ENCODE data around the gene CCDC6. TPM values are rescaled to one million over a fixed set of nuclear protein-coding genes. Genes with fewer than 3 reads are reported as not detected.

CCDC6 gene
- total and polyA plus RNA-seq, 9 of the 15 experiments (the other 6 are each of a cell fraction or from before 2014, with no cell fraction given) = 10.4 to 41.0 (median 20.9) TPM

DNA sequence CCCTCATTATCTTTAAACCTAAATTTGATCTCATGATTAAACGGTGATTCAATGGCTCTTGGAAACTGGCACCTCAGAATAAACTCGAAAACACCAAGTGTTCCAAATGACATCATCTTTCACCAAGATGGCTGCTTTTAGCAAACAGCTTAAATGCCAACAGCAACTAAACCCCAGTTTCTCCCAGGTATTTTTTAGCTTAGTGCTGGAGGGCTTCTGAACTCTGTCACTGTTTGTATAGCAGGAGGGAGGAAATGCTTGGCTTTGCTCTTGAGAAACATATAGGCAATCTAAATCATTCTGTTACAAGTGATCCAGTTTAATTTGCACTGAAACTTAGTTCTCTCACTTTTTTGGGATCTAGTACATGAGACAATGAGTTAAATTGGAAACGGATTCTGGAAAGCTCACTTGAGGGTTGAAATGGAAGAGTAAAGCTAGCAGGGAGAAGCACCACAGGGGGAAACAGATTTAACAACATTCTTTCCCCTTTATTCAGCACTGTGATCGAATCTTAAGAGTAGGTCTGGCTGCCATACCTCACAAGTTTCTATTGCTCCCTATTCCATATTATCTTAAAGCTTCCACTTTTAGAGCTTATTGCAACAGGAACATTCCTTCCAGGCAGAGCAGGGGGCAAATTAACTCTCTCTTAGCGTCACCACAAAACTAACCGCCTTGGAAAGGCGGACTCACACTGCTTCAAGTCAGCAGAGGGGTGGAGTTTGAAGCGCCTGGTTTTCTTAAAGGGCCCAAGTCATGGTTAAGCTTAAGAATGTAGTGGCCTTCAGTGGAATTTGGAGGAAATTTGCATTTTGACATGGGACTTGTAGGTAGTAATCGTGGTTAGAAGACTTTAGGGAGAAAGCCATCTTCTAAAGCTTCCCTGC is 1.8 kb upstream of the CCDC6 start (continued):
- TF ChIP-seq ZBTB43 (CRISPR knock-in tag; IDR thresholded peaks at IDR 0.05) (no peak), GABPA (tag; conservative IDR thresholded peaks at IDR 0.05; ENCODE audit: low read depth) (no peak), SMARCE1 (IDR thresholded peaks at IDR 0.05) (peak; percentile 31; the same call in 1 of the 2 replicates), NR2F6 (CRISPR knock-in tag; IDR thresholded peaks at IDR 0.05) (no peak), GABPB2 (CRISPR knock-in tag; conservative IDR thresholded peaks at IDR 0.05) (no peak), SNIP1 (IDR thresholded peaks at IDR 0.05; ENCODE audit: low read depth) (no peak), CXXC5 (CRISPR knock-in tag; IDR thresholded peaks at IDR 0.05) (peak; percentile 43; the same call in 1 of the 2 replicates), SOX6 (IDR thresholded peaks at IDR 0.05) (no peak), ZMIZ1 (IDR thresholded peaks at IDR 0.05; ENCODE audit: low read depth in 2 of 2, low read length in 2 of 2) (no peak), TCF15 (CRISPR knock-in tag; IDR thresholded peaks at IDR 0.05) (no peak), CHCHD3 (CRISPR knock-in tag; IDR thresholded peaks at IDR 0.05) (no peak), ZNF282 (CRISPR knock-in tag; IDR thresholded peaks at IDR 0.05) (no peak), EP300 (IDR thresholded peaks at IDR 0.05; ENCODE audit: low read length) (no peak), GTF2A2 (tag; IDR thresholded peaks at IDR 0.05) (no peak), ZNF184 (CRISPR knock-in tag; IDR thresholded peaks at IDR 0.05) (no peak), BCOR (IDR thresholded peaks at IDR 0.05) (no peak), SP2 (IDR thresholded peaks at IDR 0.05; ENCODE audit: extremely low read depth, low read depth, low read length, poor library complexity, severe bottlenecking) (no peak), DIDO1 (tag; IDR thresholded peaks at IDR 0.05; ENCODE audit: low read depth) (no peak), PHB (CRISPR knock-in tag; IDR thresholded peaks at IDR 0.05) (no peak), CSDE1 (IDR thresholded peaks at IDR 0.05) (no peak)
- TF ChIP-seq, protein P1, sequence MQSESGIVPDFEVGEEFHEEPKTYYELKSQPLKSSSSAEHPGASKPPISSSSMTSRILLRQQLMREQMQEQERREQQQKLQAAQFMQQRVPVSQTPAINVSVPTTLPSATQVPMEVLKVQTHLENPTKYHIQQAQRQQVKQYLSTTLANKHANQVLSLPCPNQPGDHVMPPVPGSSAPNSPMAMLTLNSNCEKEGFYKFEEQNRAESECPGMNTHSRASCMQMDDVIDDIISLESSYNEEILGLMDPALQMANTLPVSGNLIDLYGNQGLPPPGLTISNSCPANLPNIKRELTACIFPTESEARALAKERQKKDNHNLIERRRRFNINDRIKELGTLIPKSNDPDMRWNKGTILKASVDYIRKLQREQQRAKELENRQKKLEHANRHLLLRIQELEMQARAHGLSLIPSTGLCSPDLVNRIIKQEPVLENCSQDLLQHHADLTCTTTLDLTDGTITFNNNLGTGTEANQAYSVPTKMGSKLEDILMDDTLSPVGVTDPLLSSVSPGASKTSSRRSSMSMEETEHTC (IDR thresholded peaks at IDR 0.05) = no peak
- TF ChIP-seq, protein P2, sequence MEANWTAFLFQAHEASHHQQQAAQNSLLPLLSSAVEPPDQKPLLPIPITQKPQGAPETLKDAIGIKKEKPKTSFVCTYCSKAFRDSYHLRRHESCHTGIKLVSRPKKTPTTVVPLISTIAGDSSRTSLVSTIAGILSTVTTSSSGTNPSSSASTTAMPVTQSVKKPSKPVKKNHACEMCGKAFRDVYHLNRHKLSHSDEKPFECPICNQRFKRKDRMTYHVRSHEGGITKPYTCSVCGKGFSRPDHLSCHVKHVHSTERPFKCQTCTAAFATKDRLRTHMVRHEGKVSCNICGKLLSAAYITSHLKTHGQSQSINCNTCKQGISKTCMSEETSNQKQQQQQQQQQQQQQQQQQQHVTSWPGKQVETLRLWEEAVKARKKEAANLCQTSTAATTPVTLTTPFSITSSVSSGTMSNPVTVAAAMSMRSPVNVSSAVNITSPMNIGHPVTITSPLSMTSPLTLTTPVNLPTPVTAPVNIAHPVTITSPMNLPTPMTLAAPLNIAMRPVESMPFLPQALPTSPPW (CRISPR knock-in tag; IDR thresholded peaks at IDR 0.05) = peak; percentile 17; the same call in 1 of the 2 replicates
